HG03354 (cell line): ENCODE measurements around the gene LAG3.

ENCODE experiments used
- ATAC-seq: cut with Tn5 transposase; IDR thresholded peaks from one replicate; pipeline ENCODE4 v1.9.1; 2021; ENCODE audit warnings: mild to moderate bottlenecking; ENCODE audit not compliant: unreplicated experiment, poor library complexity, severe bottlenecking

The LAG3 gene

GRCh38 chr12:6819106-6820030, 47.0 kb downstream of the LAG3 start:
- no peak for ATAC-seq

GRCh38 chr12:6820166-6820565, 47.8 kb downstream of the LAG3 start:
- no peak for ATAC-seq

- ATAC-seq: no peak
Observed at GRCh38 chr12:6821591-6822425, 49.5 kb downstream of the LAG3 start, which contains the start of gene GPR162. TSS of gene GPR162 (plus strand) at chr12:6821821. CDS start at chr12:6823899, 2,078 bp downstream.

GRCh38 chr12:6822426-6823135, 50.3 kb downstream of the LAG3 start:
- no peak for ATAC-seq

- ATAC-seq: no peak
Observed at GRCh38 chr12:6823182-6824084, 51.1 kb downstream of the LAG3 start.

- no peak for ATAC-seq
Observed at GRCh38 chr12:6824085-6824775, 51.9 kb downstream of the LAG3 start.

GRCh38 chr12:6824901-6825381, 52.6 kb downstream of the LAG3 start:
- no peak for ATAC-seq

- peak; percentile 45 for ATAC-seq
Observed at GRCh38 chr12:6825398-6826124, 53.2 kb downstream of the LAG3 start.

- ATAC-seq: no peak
Observed at GRCh38 chr12:6826125-6826733, 53.9 kb downstream of the LAG3 start.

GRCh38 chr12:6826734-6827436, 54.6 kb downstream of the LAG3 start:
- ATAC-seq: no peak

GRCh38 chr12:6827437-6827911, 55.2 kb downstream of the LAG3 start:
- no peak for ATAC-seq
